ENCODE measurements around the gene DNAI4.
A peak's percentile ranks its signal among the peaks of the same experiment; 100 is the strongest.
"Not testable (repeated sequence)": the region's sequence is repeated elsewhere in the genome, so short reads cannot be mapped to it uniquely, and the experiment has no call there.

DNAI4 gene

DNA sequence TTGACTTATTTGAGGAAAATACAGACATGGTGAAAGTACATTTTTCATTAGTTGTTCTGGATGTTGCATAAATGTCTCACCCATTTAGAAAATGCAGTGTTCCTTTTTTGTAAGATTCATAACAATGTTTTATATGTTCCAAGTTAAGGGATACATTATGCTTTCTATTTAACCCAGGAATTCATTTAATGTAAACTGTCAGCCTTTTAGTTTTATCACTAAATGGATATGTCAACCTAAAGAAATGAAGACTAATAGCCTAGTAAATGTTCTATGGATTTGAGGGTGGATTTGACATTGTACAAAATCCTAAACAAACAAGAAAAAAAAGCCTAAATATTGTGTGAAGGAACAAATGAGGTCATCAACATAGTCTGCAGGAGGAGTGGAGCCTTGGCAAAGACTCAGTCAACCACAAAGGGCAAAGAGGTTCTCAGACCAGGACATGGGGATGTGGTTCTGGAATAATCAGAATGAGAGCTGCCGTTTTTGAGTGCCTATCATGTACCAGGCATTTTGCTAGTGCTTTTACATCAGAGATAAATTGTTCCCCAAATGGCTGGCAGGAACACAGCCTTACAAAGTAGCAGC lies 114.8 kb downstream of the DNAI4 start:
- FAIRE-seq = no peak

DNA sequence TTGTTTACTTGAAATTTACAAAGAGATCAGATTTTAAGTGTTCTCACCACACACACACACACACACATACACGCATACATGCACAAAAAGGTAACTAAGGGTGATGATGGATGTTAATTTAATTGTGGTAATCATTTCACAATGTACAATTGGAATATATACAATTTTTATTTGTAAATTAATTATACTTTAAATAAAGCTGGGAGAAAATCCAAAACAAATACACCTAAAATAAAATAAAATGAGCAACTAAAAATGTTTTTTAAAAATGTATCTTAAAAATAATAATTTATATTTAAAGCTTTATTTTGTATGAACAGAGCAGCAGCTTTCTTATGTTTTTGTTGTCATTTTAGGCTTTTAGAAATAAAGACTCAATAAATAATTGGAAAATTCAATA lies 115.4 kb downstream of the DNAI4 start:
- no peak for FAIRE-seq

DNA sequence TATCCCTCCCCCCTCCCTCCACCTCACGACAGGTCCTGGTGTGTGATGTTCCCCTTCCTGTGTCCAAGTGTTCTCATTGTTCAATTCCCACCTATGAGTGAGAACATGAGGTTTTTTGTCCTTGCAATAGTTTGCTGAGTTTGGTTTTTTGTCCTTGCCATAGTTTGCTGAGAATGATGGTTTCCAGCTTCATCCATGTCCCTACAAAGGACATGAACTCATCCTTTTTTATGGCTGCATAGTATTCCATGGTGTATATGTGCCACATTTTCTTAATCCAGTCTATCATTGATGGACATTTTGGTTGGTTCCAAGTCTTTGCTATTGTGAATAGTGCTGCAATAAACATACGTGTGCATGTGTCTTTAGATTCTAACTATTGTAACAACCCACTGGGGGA lies 128.8 kb downstream of the DNAI4 start:
- FAIRE-seq = not testable (repeated sequence)

DNA sequence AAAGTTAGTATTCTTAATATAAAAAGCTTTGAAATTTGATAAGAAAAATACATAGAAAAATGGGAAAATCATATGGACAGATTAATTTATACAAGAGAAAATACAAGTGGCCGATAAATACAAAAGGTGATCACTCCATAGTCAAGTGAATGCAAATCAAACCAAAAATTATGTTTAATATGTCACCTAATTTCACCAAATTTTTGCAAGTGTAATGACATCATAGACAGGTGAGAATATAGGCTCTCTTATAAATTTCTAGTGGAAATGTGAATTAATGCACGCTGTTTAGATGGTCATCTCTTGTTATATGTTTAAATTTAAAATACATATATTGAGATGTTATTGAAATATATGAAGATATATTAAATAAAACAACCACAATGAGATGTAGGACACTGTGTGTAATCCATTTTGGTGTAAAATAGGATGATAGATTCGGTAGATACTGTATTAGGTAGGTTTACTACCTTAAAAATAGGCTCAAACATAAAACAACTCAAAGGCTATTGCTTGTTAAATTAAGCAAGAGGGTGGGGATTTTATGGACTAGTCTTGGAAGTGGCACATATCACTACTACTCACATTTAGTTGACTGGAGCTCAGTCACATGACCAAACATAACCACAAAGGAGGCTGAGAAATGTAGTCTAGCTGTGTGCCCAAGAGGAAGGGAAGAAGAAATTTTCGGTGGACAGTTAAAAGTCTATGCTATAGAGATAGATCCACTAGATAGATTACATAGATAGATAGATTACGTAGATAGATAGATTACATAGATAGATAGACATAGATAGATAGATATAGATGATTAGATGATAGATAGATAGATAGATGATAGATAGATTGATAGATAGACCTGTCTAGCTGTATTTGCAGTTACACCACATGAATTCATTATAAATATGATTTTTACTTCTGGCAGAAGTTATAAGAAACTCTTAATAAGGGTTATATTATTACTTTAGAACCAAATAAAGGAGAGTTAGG lies 132.7 kb downstream of the DNAI4 start:
- FAIRE-seq = no peak

DNA sequence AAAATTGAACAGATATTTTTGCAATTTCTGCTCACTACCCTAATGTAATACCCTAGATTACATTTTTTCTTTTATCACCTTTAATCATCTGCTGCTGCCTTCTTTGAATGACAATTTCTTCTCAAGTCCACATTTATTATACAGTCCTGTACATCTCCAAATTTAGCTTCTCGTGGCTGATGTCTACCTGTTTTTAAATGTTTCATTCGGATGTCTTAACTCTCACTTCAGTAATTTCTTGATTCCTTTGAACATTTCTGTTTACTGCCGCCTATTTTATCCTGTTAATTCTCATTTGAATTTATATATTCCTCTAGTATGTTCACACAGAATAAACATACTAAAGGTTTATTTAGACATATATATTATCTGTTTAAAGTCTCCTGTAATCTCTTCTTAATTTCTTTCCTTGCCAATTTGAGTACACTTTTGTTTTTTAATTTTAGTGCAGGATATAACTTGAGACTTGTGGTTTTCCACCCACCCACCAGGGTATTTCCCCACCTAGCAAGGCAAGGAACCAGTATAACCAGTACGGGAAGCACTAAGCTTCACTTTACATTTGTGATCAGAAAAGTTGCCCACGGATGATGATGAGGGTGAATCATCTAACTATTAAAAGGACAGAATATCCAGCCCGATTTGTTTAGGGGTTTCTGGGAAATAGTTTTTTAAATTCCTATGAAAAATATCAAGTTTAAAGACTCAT lies 136.3 kb downstream of the DNAI4 start:
- FAIRE-seq = no peak

DNA sequence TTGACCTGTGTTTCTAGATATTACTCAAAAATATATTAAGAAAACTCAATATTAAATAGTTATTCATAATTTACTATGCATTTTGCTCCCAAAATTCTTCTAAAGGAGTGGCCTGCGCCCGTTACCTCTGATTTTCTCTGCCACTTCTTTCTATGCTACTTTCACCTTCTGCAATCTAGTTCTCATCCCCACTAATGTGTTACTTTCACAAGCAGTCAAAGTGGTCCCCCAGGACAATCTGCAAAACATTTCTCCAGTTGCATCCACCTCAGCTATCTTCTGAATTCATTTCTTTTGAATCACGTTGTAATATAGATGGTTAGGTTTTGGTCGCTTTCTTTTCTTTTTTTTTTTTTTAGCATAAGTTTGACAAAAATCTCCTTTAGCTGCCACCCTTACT lies 137.0 kb downstream of the DNAI4 start:
- no peak for FAIRE-seq

DNA sequence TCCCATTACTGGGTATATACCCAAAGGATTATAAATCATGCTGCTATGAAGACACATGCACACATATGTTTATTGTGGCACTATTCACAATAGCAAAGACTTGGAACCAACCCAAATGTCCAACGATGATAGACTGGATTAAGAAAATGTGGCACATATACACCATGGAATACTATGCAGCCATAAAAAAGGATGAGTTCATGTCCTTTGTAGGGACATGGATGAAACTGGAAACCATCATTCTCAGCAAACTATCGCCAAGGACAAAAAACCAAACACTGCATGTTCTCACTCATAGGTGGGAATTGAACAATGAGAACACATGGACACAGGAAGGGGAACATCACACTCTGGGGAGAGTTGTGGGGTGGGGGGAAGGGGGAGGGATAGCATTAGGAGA lies 138.9 kb downstream of the DNAI4 start:
- FAIRE-seq = not testable (repeated sequence)

DNA sequence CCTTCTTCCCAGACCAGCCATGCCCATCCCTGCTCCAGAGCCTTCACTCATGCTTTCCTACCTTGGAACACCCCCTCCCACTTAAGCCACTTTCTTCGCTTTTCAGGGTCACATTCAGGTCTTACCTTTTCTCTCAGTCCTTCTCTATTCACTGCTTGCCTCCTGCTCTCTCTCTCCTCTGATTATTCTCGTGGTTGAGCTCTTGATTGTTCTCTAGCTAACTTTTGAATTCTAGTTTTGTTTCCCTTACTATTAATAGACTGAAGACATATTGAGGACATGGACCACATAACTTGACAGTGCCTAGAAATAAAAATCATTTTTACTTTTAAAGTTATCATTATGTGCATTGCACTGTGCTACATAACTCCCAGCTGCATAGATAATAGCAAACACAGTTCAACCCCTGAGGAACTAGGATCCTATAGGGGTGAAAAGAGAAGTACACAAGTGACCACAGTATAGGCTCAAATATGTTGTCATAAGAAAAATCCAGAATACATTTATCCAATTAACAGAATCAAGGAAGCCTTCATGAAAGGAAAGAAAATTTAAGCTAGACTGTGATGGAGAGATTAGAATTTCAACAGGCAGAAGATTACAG lies 145.1 kb downstream of the DNAI4 start:
- FAIRE-seq = no peak

DNA sequence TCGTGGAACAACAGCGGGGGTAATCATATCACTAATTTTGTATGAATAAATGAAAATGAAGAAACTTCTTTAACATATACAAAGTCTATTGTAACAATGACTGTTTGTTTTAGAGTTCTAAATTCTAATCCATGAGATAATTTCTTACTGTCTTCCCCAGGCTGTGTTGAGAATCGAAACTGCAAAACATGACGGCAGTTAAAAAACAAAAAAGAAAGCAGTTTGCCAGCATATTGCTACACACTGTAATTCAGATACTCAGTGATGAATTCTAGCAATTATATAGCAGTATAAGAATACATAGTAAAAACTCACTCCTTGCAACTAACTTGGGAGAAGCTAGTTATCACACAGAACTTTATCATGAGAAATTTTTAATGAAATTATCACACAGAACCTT lies 145.7 kb downstream of the DNAI4 start:
- FAIRE-seq = no peak

DNA sequence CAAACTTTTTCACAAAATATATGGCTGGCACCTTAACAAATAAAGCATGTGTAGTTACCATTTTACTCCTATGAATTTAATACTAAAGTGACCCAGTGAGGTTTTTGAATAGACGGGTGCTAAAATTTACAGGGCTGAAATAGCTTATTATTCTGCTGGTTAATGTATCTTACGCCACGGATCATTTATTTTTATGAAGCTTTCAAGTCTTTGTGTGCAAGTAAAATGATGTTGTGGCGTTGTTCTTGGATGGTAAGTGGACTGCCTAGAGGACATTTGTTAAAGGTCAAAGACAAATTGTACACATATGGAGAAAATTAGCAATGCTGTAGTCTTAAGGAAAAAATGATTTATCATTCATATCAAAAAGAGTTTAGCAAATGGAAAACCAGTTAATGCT lies 146.4 kb downstream of the DNAI4 start:
- no peak for FAIRE-seq

DNA sequence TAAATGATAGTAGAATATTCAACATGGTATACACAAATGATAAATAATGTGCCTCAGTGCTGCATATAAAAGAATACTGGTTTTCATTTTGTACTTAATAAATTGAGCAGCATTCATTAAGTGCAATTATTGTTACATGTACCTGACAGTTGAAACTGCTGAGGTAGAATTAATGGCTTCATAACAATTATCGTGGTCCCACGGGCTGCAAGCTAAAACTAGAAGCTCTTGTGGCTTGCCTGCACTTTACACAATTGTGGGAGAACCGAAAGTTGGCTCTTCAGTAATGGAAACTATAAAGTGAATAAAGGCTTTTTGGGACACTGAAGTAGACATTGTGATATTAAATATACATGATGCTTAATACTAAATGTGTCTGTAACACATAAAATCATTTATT lies 146.8 kb downstream of the DNAI4 start:
- FAIRE-seq = no peak

DNA sequence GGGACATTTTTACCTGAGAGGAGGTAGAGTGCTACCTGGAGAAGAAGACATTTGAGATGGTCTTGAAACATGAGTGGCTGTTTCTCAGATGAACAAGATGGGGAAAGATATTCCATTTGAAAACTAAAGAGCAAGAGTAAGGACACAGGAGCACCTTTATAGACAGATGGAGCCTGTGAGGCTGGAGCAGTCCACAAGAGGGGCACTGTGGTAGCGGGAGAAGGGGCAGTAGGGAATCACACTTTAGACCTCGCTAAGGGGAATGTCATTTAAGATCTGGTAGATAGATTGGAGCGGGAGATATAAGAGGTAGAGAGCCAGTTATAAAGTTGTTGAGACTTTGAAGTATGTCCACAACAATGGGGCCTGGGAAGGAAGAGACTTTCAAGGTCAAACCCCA lies 149.0 kb downstream of the DNAI4 start:
- FAIRE-seq = no peak

DNA sequence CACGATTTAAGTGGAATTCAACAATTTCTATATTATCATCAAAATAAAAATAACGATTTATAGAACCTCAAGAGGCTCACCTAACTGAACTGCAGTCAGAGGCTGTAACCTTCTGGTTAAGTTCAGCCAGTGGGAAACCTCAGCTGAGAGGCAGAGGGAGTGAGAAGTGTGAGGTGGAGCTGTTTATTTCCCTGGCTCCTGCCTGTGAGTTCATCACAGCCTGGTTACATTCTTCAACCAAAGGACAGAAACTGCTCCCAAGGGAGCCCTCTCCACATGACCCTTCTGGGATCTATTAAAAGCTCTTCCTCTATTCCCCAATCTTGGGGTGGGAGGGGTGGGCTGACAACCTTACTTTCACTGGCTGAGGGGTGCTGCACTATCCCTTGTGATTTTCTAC lies 150.2 kb downstream of the DNAI4 start:
- no peak for FAIRE-seq

DNA sequence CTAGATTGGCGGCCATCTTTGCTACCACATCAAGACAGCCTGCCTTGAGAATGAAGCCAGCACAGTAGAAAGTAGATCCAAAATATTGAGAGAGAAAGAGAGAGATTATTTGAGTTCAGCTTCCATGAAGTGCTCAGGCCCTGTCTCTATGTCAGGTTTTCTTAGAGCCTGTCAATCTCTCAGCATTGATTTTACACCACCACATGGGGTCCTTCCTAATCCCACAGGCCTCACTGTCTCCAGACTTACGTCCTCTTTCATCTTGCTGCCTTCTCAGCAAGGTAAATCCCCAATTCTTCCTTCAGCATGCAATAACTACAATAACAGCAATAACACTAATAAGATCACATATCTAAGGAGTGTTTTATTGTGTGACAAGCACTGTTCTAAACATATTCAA lies 151.4 kb downstream of the DNAI4 start:
- no peak for FAIRE-seq

DNA sequence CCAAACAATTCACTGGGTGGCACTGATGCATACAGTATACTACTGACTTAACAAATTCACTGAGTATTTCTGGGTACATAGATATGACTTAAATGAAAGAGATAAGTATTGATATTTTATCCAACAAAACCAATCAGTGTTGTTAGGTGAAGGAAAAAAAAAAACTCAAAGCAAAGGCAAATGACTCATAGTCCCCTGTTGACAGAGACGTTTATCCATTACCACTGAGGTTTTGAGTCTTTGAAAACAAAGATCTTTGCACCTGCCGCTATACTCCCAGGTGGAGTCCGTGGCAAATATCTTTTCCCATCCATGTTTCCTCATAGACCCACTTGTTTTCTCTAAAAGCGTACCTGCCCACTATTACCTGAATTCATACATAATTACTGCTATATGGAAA lies 154.0 kb downstream of the DNAI4 start:
- no peak for FAIRE-seq

DNA sequence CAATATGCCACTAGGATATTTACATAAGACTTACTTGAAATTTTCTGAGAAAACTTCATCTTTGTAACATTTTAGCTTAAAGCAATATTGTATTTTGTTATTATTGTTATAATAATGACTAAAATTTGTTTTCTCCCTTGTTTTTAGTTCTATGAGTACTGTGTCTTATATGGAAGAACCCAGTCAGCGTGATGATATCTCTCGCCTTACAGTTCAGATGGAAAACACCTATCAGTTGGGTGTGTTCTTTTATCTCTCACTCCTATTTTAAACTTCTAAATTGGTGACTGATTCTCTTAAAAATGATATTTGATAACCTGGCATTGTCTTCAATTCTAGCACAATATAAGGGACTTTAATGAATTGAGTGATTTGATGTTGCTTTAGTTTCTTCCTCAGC lies 154.4 kb downstream of the DNAI4 start:
- FAIRE-seq = no peak

DNA sequence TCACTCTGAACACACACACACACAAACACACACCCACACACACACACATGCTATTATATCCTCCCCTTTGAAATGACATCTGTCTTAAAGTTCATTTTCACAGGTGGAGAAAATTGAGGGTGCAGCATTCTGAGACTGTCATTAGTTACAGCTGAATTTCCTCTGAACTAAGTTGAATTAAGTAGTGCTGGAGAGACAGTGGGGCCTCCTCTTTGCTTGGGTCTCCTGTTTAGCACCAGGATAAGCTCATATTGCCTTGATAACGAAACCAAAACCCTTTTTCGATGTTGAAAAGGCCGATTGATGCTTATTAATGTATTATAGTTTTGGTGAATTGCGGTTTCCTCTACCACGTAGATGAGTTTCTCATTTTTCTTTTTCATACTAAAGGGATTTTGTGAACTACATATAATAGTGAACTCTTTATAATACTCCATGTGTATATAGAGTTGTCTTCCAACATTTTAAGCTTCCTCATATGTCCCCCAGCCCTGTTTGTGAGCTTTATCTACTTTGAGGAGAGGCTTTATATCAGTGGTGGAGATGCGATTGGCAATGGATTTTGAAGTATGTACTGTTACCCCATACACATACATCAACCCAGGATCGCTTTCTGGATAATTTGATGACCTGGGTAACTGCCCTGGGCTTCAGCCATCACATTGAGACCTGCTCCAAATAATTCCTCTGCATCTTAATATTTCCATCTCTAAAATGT lies 155.0 kb downstream of the DNAI4 start:
- FAIRE-seq = no peak

DNA sequence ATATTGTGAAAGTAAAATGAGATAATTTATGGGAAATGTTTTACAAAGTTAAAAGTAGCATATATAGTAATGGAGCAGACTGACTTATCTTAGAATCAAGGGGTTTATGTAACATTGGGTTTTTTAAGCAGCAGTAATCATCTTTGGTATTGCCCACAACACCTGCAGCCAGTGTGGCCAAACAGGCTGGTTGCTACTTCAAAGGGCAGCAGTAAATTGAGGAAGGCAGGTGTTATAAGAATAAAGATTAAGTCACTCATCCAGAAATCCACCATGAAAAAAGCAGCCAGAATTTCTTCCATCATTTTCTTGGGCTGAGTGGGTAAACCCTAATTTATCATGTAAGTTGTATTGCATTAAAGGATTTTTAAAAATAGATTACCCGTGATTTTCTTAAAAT lies 155.7 kb downstream of the DNAI4 start:
- FAIRE-seq = no peak

DNA sequence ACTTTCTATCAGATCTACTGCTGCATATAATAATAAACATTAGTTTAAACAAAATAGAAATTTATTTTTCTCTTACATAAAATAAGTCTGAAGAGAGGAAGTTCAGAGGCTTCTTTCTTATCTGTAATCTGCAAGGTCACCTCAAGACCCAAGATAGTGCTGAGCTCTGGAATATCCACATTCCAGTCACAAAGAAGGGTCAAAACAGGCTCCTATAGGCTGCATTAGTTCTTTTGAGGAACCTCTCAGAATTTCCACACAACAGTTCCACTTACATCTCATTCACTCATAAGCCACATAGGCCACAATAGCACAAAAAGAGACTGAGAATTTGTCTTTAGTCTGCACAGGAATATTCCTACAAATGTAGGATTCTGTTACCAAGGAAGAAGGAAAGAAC lies 157.0 kb downstream of the DNAI4 start:
- no peak for FAIRE-seq

DNA sequence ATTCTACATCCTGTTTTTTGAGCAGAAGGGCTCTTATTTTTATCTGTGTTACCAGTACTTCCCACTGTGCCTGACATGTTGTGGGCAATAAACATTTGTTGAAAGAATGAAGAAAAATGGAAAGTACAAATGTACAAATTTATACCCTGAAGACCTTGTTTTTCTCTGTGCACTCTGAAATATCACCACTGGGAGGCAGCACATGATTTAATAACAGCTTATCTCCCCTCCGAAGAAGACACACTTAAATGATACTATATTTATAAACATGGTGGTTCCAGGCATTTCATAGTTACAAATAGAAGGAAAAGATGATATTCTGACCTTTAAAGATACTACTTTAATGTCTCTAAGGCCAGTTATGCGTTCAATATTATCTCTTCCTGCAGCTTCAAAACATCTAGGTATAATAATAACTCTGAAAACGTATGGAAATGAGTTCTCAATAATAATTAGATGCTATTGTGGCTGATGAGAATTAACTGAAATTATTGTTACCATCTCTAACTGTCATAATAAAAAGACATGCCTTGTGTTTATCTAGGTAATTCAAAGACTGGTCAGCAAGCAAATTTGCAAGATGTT lies 159.6 kb downstream of the DNAI4 start:
- peak; percentile 77 for FAIRE-seq
